Small intestine (tissue), 7 donors: ENCODE data around the gene PRR23A. TPM values are rescaled to one million over a fixed set of nuclear protein-coding genes. Genes with fewer than 3 reads are reported as not detected.

Experiments
- DNase-seq, 2 donors: peaks; one replicate each; pipeline versions ENCODE4 v3.0.0 to v3.0.0-alpha.2; 2013
- FAIRE-seq: peaks from 2 replicates; lab custom pipeline; 2012; peaks lifted over from hg19 to GRCh38; lab: Jason Lieb, UNC
- H3K27ac ChIP-seq, 3 donors: one replicate each; pipeline ENCODE4 v1.5.1; 2013; ENCODE audit warnings: low read length in 2 of 3, mild to moderate bottlenecking in 2 of 3, control low read depth in 1 of 3, inconsistent platforms in 1 of 3, low read depth in 1 of 3, moderate library complexity in 1 of 3
- H3K27me3 ChIP-seq, 3 donors: one replicate each; pipeline ENCODE4 v1.6.1; 2013; ENCODE audit warnings: low read length in 3 of 3, inconsistent platforms in 1 of 3; ENCODE audit not compliant: control insufficient read depth in 3 of 3, insufficient read depth in 3 of 3
- H3K36me3 ChIP-seq, 3 donors: one replicate each; pipeline ENCODE4 v1.6.1; 2013; ENCODE audit warnings: low read length in 3 of 3, inconsistent platforms in 1 of 3, low read depth in 1 of 3, mild to moderate bottlenecking in 1 of 3, moderate library complexity in 1 of 3; ENCODE audit not compliant: control insufficient read depth in 3 of 3, insufficient read depth in 2 of 3
- H3K4me1 ChIP-seq, 3 donors: one replicate each; pipeline ENCODE4 v1.6.1; 2013; ENCODE audit warnings: low read length in 2 of 3, inconsistent platforms in 1 of 3, low read depth in 1 of 3, mild to moderate bottlenecking in 1 of 3, moderate library complexity in 1 of 3; ENCODE audit not compliant: control insufficient read depth in 3 of 3, insufficient read depth in 2 of 3
- H3K4me3 ChIP-seq, 3 donors: one replicate each; pipeline ENCODE4 v1.5.1; 2013; ENCODE audit warnings: low read length in 3 of 3, control low read depth in 1 of 3, inconsistent platforms in 1 of 3, low read depth in 1 of 3, mild to moderate bottlenecking in 1 of 3, moderate library complexity in 1 of 3
- H3K9me3 ChIP-seq, 2 donors: one replicate each; pipeline ENCODE4 v1.6.1; 2013; ENCODE audit warnings: low read depth in 1 of 2, low read length in 1 of 2; ENCODE audit not compliant: control insufficient read depth in 2 of 2, insufficient read depth in 1 of 2
- WGBS, 3 donors: extraction: QIAGEN DNeasy Blood & Tissue Kit; methylation state at CpG; one replicate each; pipeline ENCODE4 v1.1.7; 2013; 5-methylcytosine and 5-hydroxymethylcytosine counted together
- polyA plus RNA-seq, 4 donors: library from polyadenylated mRNA; stranded (reverse) in 3 of 4; unstranded in 1 of 4; fragments of 200-250 nt in 3 of 4; fragments of 120-200 nt in 1 of 4; gene quantifications; one replicate each; pipeline versions ENCODE4 v1.2.1 to v1.2.3, GENCODE V29; 2013
- donor health status: healthy with polysubstance abuse.
- donor health status: control.
- donor health status: control.
- donor health status: Bipolar disorder and iron deficiency.
- donor health status: healthy.

Gene PRR23A
- polyA plus RNA-seq, 4 donors: not detected

- H3K4me1 ChIP-seq: no peaks in the 10 kb centered on the region
- peaks cover 0 to 10% of the 10 kb centered on the region in 2 donors for H3K9me3 ChIP-seq
- no peak for FAIRE-seq
- no peaks in the 10 kb centered on the region for H3K36me3 ChIP-seq
- no peak overlapping the region for H3K4me3 ChIP-seq
- 92 to 93% (median 93%) methylated on average over 2 of the region's 2 CpGs for WGBS, 3 donors
- no peak for DNase-seq
- no peak overlapping the region for H3K27ac ChIP-seq
- H3K27me3 ChIP-seq: peaks cover 0 to 3% (median 0%) of the 10 kb centered on the region in 3 donors
These were observed 18.9 kb upstream of the PRR23A start for GRCh38 chr3:139024968-139025367.

GRCh38 chr3:139020868-139021234, 14.8 kb upstream of the PRR23A start, which contains the start of gene PRR23B:
Gene PRR23B (minus strand): TSS chr3:139020926. CDS start chr3:139020661, 265 bp downstream.
- no peak for FAIRE-seq

GRCh38 chr3:139020036-139020867, 14.2 kb upstream of the PRR23A start:
- DNase-seq (no peak), FAIRE-seq (no peak)
- WGBS, 3 donors: 66 to 79% (median 76%) methylated on average over 65 to 81 of the region's 81 CpGs

More at GRCh38 chr3:139020868-139021234, 14.8 kb upstream of the PRR23A start, which contains the start of gene PRR23B:
- Histone ChIP-seq H3K4me3 (no peak within 1 kb of the TSS), H3K4me1 (no peaks in the 10 kb centered on the region), H3K27me3 (peaks cover 0 to 3% (median 0%) of the 10 kb centered on the region in 3 donors), H3K36me3 (no peaks in the 10 kb centered on the region), H3K27ac (no peak within 1 kb of the TSS), H3K9me3 (peaks cover 0 to 14% of the 10 kb centered on the region in 2 donors)
- WGBS, 3 donors: 60 to 74% (median 63%) methylated on average over 19 of the region's 19 CpGs
- peak in 1 of 2 donors; percentile 6 for DNase-seq

DNA sequence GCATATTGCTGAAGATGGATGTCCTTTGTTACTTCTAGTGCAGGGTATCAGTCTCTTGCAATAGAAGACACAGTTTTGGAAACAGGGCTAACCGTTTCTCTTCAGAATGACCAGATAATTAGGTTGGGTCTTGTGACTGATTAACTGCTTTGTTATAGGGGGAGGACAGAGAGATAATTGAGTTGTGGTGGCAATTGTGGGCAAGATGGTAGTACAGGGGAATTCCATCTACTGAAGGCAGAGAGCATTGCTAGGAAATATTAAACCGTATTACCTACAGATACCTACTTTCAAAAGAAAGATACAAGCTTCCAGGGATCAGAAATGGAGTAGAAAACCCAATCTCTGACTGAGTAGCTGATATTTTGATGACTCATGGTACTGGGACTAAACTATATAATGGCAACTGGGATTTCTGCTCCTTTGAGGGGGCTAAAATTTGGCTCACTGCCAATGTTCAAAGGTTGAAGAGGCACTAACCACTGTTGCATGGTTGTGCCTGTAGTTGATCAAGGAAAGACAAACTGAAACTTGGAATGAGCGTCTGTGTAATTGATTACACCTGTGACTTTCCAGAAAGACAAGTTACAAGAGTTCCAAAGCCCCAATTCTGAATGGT, 10.5 kb upstream of the PRR23A start:
- Histone ChIP-seq H3K27me3 (peaks cover 0 to 3% (median 0%) of the 10 kb centered on the region in 3 donors), H3K9me3 (peaks cover 0 to 15% of the 10 kb centered on the region in 2 donors), H3K36me3 (no peaks in the 10 kb centered on the region), H3K4me1 (no peaks in the 10 kb centered on the region), H3K27ac (no peak overlapping the region), H3K4me3 (no peak overlapping the region)
- DNase-seq (peak in 1 of 2 donors; percentile 8), FAIRE-seq (no peak)
- WGBS, 3 donors: 21 to 63% (median 39%) methylated on average over 3 of the region's 3 CpGs

More at GRCh38 chr3:139020036-139020867, 14.2 kb upstream of the PRR23A start:
- no peaks in the 10 kb centered on the region for H3K36me3 ChIP-seq
- H3K27me3 ChIP-seq: peaks cover 0 to 3% (median 0%) of the 10 kb centered on the region in 3 donors
- no peak overlapping the region for H3K4me3 ChIP-seq
- no peak overlapping the region for H3K27ac ChIP-seq
- no peaks in the 10 kb centered on the region for H3K4me1 ChIP-seq
- peaks cover 0 to 14% of the 10 kb centered on the region in 2 donors for H3K9me3 ChIP-seq

- Histone ChIP-seq H3K4me3 (no peak overlapping the region), H3K4me1 (no peaks in the 10 kb centered on the region), H3K36me3 (no peaks in the 10 kb centered on the region), H3K27me3 (no peaks in the 10 kb centered on the region), H3K27ac (no peak overlapping the region), H3K9me3 (peaks cover 4 to 15% of the 10 kb centered on the region in 2 donors)
- no peak for FAIRE-seq
- DNase-seq: no peak
- WGBS, 3 donors: 84 to 94% (median 92%) methylated on average over 37 to 45 of the region's 45 CpGs
These were observed 593 bp downstream of the PRR23A start for GRCh38 chr3:139005356-139005993.

DNA sequence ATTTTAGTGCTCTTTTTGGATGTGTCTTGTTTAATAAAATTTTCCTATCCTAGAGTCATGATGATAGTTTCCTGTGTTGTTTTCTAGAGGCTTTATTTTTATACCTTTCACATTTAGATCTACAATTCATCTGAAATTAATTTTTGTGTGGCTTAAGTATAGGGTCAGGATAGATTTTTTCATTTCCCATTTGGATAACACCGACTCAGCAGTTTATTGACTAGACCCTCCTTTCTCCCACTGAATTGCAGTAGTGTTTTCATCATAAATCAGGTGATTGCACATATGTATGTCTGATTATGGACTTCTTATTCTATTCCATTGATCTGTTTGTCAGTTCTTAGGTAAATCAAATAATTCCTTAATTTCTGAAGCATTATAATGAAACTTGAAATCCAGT, 10.4 kb downstream of the PRR23A start:
- H3K4me1 ChIP-seq: no peaks in the 10 kb centered on the region
- DNase-seq: no peak
- peaks cover 0 to under 1% of the 10 kb centered on the region in 2 donors for H3K9me3 ChIP-seq
- no peak for FAIRE-seq
- H3K27ac ChIP-seq: no peak overlapping the region
- WGBS, 3 donors: 54 to 77% (median 74%) methylated on average over 1 of the region's 1 CpG
- no peak overlapping the region for H3K4me3 ChIP-seq
- H3K36me3 ChIP-seq: no peaks in the 10 kb centered on the region
- H3K27me3 ChIP-seq: no peaks in the 10 kb centered on the region

GRCh38 chr3:138987181-138987580, 18.9 kb downstream of the PRR23A start:
- H3K36me3 ChIP-seq: no peaks in the 10 kb centered on the region
- H3K4me1 ChIP-seq: no peaks in the 10 kb centered on the region
- H3K9me3 ChIP-seq: no peaks in the 10 kb centered on the region
- no peak for FAIRE-seq
- no peak overlapping the region for H3K4me3 ChIP-seq
- DNase-seq: no peak
- WGBS, 3 donors: 93 to 96% (median 96%) methylated on average over 2 of the region's 2 CpGs
- peaks cover 0 to 7% (median 0%) of the 10 kb centered on the region in 3 donors for H3K27me3 ChIP-seq
- no peak overlapping the region for H3K27ac ChIP-seq

DNA sequence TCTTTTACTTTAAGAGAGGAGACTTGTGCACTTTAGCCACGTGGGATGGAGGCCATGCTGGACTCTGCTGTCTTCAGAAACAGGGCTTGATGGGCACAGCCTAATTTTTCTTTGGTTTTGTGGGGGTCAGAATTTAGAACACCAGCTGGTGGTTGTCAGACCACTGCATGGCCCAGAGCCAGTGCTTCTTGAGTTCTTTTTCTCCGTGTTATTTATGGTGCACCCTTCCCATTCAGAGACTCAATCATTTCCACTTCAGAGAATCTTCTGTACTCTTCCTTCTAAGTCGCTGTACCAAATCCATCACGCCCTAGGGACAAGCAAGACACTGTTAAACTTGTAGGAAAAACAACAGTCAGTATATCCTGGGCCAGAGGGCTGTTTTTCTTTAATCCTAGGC, 20.1 kb downstream of the PRR23A start:
- no peak for FAIRE-seq
- no peak overlapping the region for H3K4me3 ChIP-seq
- DNase-seq: no peak
- no peaks in the 10 kb centered on the region for H3K9me3 ChIP-seq
- WGBS, 3 donors: 59 to 61% (median 59%) methylated on average over 4 of the region's 4 CpGs
- H3K4me1 ChIP-seq: no peaks in the 10 kb centered on the region
- H3K27me3 ChIP-seq: peaks cover 0 to 7% (median 0%) of the 10 kb centered on the region in 3 donors
- H3K36me3 ChIP-seq: no peaks in the 10 kb centered on the region
- no peak overlapping the region for H3K27ac ChIP-seq
